Lung (tissue), 12 donors: Measurements from ENCODE around the gene ZFP14. TPM values are rescaled to one million over a fixed set of nuclear protein-coding genes. Genes with fewer than 3 reads are reported as not detected.
"Not testable (repeated sequence)": the region's sequence is repeated elsewhere in the genome, so short reads cannot be mapped to it uniquely, and the experiment has no call there.

ENCODE experiments used
- ATAC-seq: fragments of 200-7000 bp; cut with Tn5 transposase; one replicate; pipeline ENCODE4 v1.9.1; 2020; ENCODE audit warnings: moderate number of reproducible peaks; ENCODE audit not compliant: insufficient read depth, low FRiP score
- DNase-seq, 3 donors: peaks; one replicate each; pipeline ENCODE4 v3.0.0-alpha.2; 2013 to 2017
- H3K27ac ChIP-seq, 2 donors: one replicate each; pipeline ENCODE4 v1.5.1; 2013; ENCODE audit warnings: mild to moderate bottlenecking in 2 of 2, moderate library complexity in 2 of 2, control low read depth in 1 of 2, inconsistent platforms in 1 of 2, low read depth in 1 of 2, low read length in 1 of 2
- H3K27me3 ChIP-seq, 3 donors: one replicate each; pipeline ENCODE4 v1.5.1; 2013; ENCODE audit warnings: low read length in 2 of 3; ENCODE audit not compliant: control insufficient read depth in 3 of 3, insufficient read depth in 3 of 3
- H3K36me3 ChIP-seq, 4 donors: one replicate each; pipeline ENCODE4 v1.5.1; 2013; ENCODE audit warnings: low read length in 4 of 4, mild to moderate bottlenecking in 1 of 4, moderate library complexity in 1 of 4; ENCODE audit not compliant: control insufficient read depth in 4 of 4, insufficient read depth in 4 of 4
- H3K4me1 ChIP-seq, 5 donors: one replicate each; pipeline ENCODE4 v1.5.1; 2013; ENCODE audit warnings: low read length in 5 of 5, mild to moderate bottlenecking in 2 of 5, moderate library complexity in 1 of 5; ENCODE audit not compliant: control insufficient read depth in 5 of 5, insufficient read depth in 5 of 5
- H3K4me3 ChIP-seq: one replicate; pipeline ENCODE4 v1.5.1; 2013; ENCODE audit warnings: mild to moderate bottlenecking, control low read depth, moderate library complexity
- H3K9ac ChIP-seq, 2 donors: one replicate each; pipeline ENCODE4 v1.5.1; 2013; ENCODE audit warnings: low read length in 2 of 2, control low read depth in 1 of 2; ENCODE audit not compliant: insufficient read depth in 1 of 2
- H3K9me3 ChIP-seq, 4 donors: one replicate each; pipeline ENCODE4 v1.5.1; 2013; ENCODE audit warnings: low read length in 3 of 4, mild to moderate bottlenecking in 1 of 4, moderate library complexity in 1 of 4; ENCODE audit not compliant: control insufficient read depth in 4 of 4, insufficient read depth in 3 of 4
- WGBS, 2 donors: extraction: QIAGEN DNeasy Blood & Tissue Kit; methylation state at CpG; one replicate each; pipeline ENCODE4 v1.1.7; 2013; 5-methylcytosine and 5-hydroxymethylcytosine counted together
- polyA plus RNA-seq, 2 donors: library from polyadenylated mRNA; stranded (reverse); fragments of 200-250 nt; gene quantifications; one replicate each; pipeline ENCODE4 v1.2.1, GENCODE V29; 2013
- total RNA-seq, 2 donors: library from RNA; depleted of rRNA in 1 of 2; stranded (reverse); fragments of >200 nt in 1 of 2; gene quantifications; one replicate each; pipeline ENCODE4 v1.2.1, GENCODE V29; 2014 to 2021
- TF ChIP-seq, protein P1 (sequence below): IDR thresholded peaks from 2 replicates; pipeline ENCODE4 v1.5.1; 2012; ENCODE audit warnings: mild to moderate bottlenecking; ENCODE audit errors: control extremely low read depth, extremely low read depth
- donor health status: control.
- donor health status: control.
- donor health status: Bipolar disorder and iron deficiency.
- donor health status: healthy.
- donor health status: DM: yes; HTN: yes; CAD: no.

Gene ZFP14
- total and polyA plus RNA-seq, 4 donors: 0.95 to 15.5 (median 2.7) TPM

- H3K27ac ChIP-seq: no peak overlapping the region
- peak overlapping the region in 1 of 2 donors; percentile 23 for H3K9ac ChIP-seq
- ATAC-seq: no peak
- no peaks in the 10 kb centered on the region for H3K27me3 ChIP-seq
- TF ChIP-seq, protein P1, sequence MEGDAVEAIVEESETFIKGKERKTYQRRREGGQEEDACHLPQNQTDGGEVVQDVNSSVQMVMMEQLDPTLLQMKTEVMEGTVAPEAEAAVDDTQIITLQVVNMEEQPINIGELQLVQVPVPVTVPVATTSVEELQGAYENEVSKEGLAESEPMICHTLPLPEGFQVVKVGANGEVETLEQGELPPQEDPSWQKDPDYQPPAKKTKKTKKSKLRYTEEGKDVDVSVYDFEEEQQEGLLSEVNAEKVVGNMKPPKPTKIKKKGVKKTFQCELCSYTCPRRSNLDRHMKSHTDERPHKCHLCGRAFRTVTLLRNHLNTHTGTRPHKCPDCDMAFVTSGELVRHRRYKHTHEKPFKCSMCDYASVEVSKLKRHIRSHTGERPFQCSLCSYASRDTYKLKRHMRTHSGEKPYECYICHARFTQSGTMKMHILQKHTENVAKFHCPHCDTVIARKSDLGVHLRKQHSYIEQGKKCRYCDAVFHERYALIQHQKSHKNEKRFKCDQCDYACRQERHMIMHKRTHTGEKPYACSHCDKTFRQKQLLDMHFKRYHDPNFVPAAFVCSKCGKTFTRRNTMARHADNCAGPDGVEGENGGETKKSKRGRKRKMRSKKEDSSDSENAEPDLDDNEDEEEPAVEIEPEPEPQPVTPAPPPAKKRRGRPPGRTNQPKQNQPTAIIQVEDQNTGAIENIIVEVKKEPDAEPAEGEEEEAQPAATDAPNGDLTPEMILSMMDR: no peak
- peaks cover 0 to 38% (median 0%) of the 10 kb centered on the region in 4 donors for H3K9me3 ChIP-seq
- no peak overlapping the region for H3K4me3 ChIP-seq
- WGBS, 2 donors: 73 to 96% methylated on average over 19 of the region's 19 CpGs
- peaks cover 0 to 12% (median 2%) of the 10 kb centered on the region in 4 donors for H3K36me3 ChIP-seq
- H3K4me1 ChIP-seq: peaks cover 0 to 11% (median 0%) of the 10 kb centered on the region in 5 donors
- DNase-seq: no peak
Observed at GRCh38 chr19:36330216-36330615, 48.8 kb downstream of the ZFP14 start.

DNA sequence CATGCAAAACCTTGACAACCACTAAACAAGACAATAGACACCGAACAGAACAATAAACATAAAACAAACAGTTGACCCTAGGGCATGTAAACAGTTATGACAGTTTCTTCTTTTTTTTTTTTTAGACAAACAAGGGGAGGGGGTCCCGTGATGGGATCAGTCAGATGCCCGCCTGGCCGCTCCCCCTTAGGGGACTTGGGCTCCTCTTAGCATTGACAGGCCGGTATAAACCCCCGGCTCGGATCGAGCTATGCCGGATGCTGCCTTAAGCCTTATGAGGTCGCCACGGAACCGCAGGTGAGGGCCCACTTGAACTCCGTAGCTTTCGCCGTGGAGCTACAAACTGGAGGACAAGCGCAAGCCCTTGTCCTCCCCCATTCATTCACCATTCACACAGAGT lies 49.5 kb downstream of the ZFP14 start:
- 77 to 91% methylated on average over 16 of the region's 16 CpGs for WGBS, 2 donors

GRCh38 chr19:36326649-36327048 lies 52.4 kb downstream of the ZFP14 start:
- ATAC-seq, H3K4me3 ChIP-seq, H3K9ac ChIP-seq, H3K27me3 ChIP-seq, DNase-seq, H3K4me1 ChIP-seq, H3K27ac ChIP-seq: not testable (repeated sequence)
- Histone ChIP-seq H3K9me3 (peaks cover 0 to 33% (median 0%) of the 10 kb centered on the region in 4 donors), H3K36me3 (peaks cover 0 to 12% (median 2%) of the 10 kb centered on the region in 4 donors)
- WGBS, 2 donors: 94 to 95% methylated on average over 10 of the region's 10 CpGs

More for the DNA sequence above, 49.5 kb downstream of the ZFP14 start:
- Histone ChIP-seq H3K4me1 (peaks cover 0 to 11% (median 0%) of the 10 kb centered on the region in 5 donors), H3K9ac (peak overlapping the region in 1 of 2 donors; percentile 23), H3K9me3 (peaks cover 0 to 38% (median 0%) of the 10 kb centered on the region in 4 donors), H3K36me3 (peaks cover 0 to 12% (median 2%) of the 10 kb centered on the region in 4 donors)
- DNase-seq, H3K27ac ChIP-seq, H3K27me3 ChIP-seq, H3K4me3 ChIP-seq, ATAC-seq: not testable (repeated sequence)

GRCh38 chr19:36315164-36315563 lies 63.8 kb downstream of the ZFP14 start:
- not testable (repeated sequence) for H3K4me3 ChIP-seq, H3K27ac ChIP-seq, H3K36me3 ChIP-seq, H3K4me1 ChIP-seq, H3K9me3 ChIP-seq, DNase-seq, H3K27me3 ChIP-seq, H3K9ac ChIP-seq, ATAC-seq
- no CpG with 5 or more reads among the region's 1 CpG for WGBS, 2 donors

GRCh38 chr19:36314053-36314452 lies 64.9 kb downstream of the ZFP14 start:
- ATAC-seq, DNase-seq, H3K9ac ChIP-seq, H3K4me3 ChIP-seq, H3K27me3 ChIP-seq, H3K4me1 ChIP-seq, H3K27ac ChIP-seq, H3K9me3 ChIP-seq, H3K36me3 ChIP-seq: not testable (repeated sequence)
- WGBS, 2 donors: 95 to 97% methylated on average over 3 to 5 of the region's 5 CpGs

DNA sequence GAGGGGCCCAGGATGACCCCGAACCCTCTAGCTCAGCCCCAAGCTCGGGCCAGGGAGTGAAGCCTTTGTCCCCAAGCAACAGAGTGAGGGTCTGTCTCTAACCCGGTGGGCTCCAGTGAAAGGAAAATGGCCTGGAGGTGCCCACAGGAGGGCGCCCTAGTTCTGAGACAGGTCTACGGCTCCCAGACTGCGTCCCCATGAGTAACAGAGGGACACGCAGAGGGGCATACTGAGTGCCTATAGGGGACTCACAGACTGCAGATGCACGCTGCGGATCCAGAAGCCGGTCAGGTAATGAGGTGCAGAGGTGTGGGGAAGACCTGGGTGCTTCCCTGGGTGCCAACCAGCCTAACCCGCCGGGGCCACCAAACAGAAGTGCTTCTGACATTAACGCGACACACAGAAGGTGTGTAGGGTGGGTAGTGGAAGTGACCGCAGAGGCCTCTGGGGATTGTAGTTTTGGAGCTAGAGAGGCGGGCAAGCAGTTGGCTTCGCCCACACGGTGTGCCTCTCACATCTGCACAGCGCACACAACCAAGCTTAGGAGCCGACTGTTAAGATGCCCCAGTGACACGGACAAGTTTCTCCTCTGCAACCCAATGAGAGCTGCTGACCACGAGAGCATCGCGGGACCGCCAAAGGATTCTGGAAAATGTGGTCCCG lies 67.8 kb downstream of the ZFP14 start:
- not testable (repeated sequence) for H3K9ac ChIP-seq, H3K36me3 ChIP-seq, H3K4me1 ChIP-seq, ATAC-seq, DNase-seq, H3K4me3 ChIP-seq, H3K9me3 ChIP-seq, H3K27ac ChIP-seq, H3K27me3 ChIP-seq
- WGBS, 2 donors: 92 to 94% methylated on average over 9 to 12 of the region's 26 CpGs

DNA sequence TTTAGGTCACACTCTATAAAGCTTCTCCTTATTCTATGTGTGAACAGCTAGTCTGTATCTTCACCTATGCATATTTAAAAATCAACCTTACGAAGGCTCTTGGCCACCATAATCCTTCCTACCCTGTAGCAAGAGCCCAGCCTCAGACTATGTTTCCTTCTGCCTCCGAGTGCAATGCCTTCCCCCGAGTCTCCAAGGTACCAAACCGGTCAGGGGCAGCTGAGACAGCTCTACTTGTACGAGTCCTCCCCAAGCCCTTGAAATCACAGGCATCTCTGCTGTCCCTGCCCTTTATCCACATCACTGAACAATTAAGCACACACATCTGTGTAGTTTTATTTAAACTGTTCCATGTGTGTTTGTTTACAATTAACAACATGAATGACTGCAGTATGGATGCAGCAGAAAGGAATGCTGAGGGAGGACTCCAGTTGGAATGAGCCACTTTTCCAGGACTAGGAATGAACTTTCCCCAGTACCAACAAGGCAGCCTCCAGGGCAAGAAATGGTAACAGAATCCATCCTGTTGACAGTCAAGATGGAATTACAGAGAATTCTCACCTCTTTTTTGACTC lies 68.5 kb downstream of the ZFP14 start:
- not testable (repeated sequence) for H3K9ac ChIP-seq, H3K4me1 ChIP-seq, H3K36me3 ChIP-seq, H3K9me3 ChIP-seq, DNase-seq, H3K27ac ChIP-seq, H3K27me3 ChIP-seq, ATAC-seq, H3K4me3 ChIP-seq
- WGBS, 2 donors: 87 to 91% methylated on average over 4 to 5 of the region's 5 CpGs
